Measurements from ENCODE around the gene LARGE1. TPM values are rescaled to one million over a fixed set of nuclear protein-coding genes. Genes with fewer than 3 reads are reported as not detected.

Gene LARGE1
- total RNA-seq, 1 experiment from 2014 or later: 30.7 TPM

GRCh38 chr22:33757041-33757801, 163.1 kb downstream of the LARGE1 start:
- peak; percentile 41 for DNase-seq
- Histone ChIP-seq H3K36me3 (replicated peaks; ENCODE audit: control insufficient read depth, insufficient read depth, low read length) (no peaks in the 10 kb centered on the region), H3K4me3 (ENCODE audit: insufficient read depth, low read depth, low read length) (no peak overlapping the region), H3K27me3 (ENCODE audit: control insufficient read depth, insufficient read depth, low read length) (no peaks in the 10 kb centered on the region)

GRCh38 chr22:33756508-33756949, 163.7 kb downstream of the LARGE1 start:
- DNase-seq: peak; percentile 63
- Histone ChIP-seq H3K27me3 (ENCODE audit: control insufficient read depth, insufficient read depth, low read length) (no peaks in the 10 kb centered on the region), H3K4me3 (ENCODE audit: insufficient read depth, low read depth, low read length) (no peak overlapping the region), H3K36me3 (replicated peaks; ENCODE audit: control insufficient read depth, insufficient read depth, low read length) (no peaks in the 10 kb centered on the region)

DNA sequence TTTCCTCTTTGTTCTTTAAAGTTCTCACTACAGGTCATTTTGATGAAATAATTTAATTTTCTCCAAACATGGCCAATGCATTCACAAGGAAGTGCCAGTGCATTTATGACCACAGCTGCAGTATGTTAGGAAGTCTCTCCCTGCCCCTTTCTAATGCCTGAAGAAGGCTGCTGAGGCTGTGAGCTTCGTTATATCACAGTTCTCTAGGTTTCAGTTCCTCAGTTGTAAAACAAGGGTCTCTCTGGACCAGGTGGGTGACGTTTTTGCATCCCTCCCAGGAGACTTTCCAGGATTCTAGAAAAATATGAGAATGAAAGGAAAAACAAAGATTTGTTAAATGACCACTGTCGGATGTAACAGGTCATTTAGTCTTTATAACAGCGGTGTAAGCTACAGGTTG, 171.6 kb downstream of the LARGE1 start:
- Histone ChIP-seq H3K36me3 (replicated peaks; ENCODE audit: control insufficient read depth, insufficient read depth, low read length) (no peaks in the 10 kb centered on the region), H3K27me3 (ENCODE audit: control insufficient read depth, insufficient read depth, low read length) (no peaks in the 10 kb centered on the region), H3K4me3 (ENCODE audit: insufficient read depth, low read depth, low read length) (no peak overlapping the region)
- no peak for DNase-seq

GRCh38 chr22:33747576-33748180, 172.6 kb downstream of the LARGE1 start:
- no peak for DNase-seq
- Histone ChIP-seq H3K4me3 (ENCODE audit: insufficient read depth, low read depth, low read length) (no peak overlapping the region), H3K27me3 (ENCODE audit: control insufficient read depth, insufficient read depth, low read length) (no peaks in the 10 kb centered on the region), H3K36me3 (replicated peaks; ENCODE audit: control insufficient read depth, insufficient read depth, low read length) (no peaks in the 10 kb centered on the region)

DNA sequence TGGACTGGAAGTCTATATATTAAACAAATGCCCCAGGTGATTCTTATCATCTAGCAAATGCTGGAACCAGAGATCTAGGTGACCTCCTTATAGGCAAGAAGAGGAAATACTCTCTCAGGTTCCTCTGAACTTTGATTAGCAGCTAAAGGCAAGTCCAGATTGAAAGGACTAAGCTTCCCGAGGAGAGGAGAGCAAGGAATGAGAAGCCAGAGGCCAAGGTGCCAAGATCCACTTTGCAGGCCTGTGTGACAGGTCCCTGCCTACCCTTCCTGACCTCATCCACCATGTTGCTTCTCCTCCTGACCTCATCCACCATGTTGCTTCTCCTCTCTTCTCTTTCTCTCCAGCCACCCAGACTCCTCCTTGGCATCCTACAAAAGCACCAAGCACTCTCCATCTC, 173.2 kb downstream of the LARGE1 start:
- no peaks in the 10 kb centered on the region for H3K27me3 ChIP-seq (ENCODE audit: control insufficient read depth, insufficient read depth, low read length)
- H3K4me3 ChIP-seq (ENCODE audit: insufficient read depth, low read depth, low read length): no peak overlapping the region
- H3K36me3 ChIP-seq (replicated peaks; ENCODE audit: control insufficient read depth, insufficient read depth, low read length): no peaks in the 10 kb centered on the region
- DNase-seq: no peak

GRCh38 chr22:33746501-33746928, 173.8 kb downstream of the LARGE1 start:
- H3K4me3 ChIP-seq (ENCODE audit: insufficient read depth, low read depth, low read length): no peak overlapping the region
- H3K36me3 ChIP-seq (replicated peaks; ENCODE audit: control insufficient read depth, insufficient read depth, low read length): no peaks in the 10 kb centered on the region
- no peaks in the 10 kb centered on the region for H3K27me3 ChIP-seq (ENCODE audit: control insufficient read depth, insufficient read depth, low read length)
- DNase-seq: no peak

DNA sequence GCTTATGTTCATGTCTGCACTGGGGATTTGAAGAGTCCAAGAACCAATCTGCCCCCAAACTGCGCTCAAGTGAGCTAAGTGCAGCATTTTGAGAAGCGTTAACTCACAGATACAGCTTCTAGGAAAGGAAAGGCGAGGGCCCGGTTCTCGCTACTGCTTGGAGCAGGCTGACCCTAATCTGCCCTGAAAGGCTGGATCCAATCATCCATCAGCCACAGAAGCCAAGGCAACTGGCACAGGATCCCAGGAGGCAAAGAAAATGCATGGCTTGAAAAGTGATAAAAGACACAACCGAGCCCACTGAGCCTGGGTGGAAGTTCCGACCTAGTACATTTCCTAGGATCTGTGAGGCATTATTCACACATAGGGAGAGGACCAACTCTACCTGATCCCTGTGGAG, 174.8 kb downstream of the LARGE1 start:
- H3K27me3 ChIP-seq (ENCODE audit: control insufficient read depth, insufficient read depth, low read length): no peaks in the 10 kb centered on the region
- no peak overlapping the region for H3K4me3 ChIP-seq (ENCODE audit: insufficient read depth, low read depth, low read length)
- H3K36me3 ChIP-seq (replicated peaks; ENCODE audit: control insufficient read depth, insufficient read depth, low read length): no peaks in the 10 kb centered on the region
- DNase-seq: no peak

- no peak for DNase-seq
- Histone ChIP-seq H3K27me3 (ENCODE audit: control insufficient read depth, insufficient read depth, low read length) (no peaks in the 10 kb centered on the region), H3K36me3 (replicated peaks; ENCODE audit: control insufficient read depth, insufficient read depth, low read length) (no peaks in the 10 kb centered on the region)
Observed at GRCh38 chr22:33743756-33744155, 176.5 kb downstream of the LARGE1 start.

GRCh38 chr22:33741025-33741424, 179.3 kb downstream of the LARGE1 start:
- Histone ChIP-seq H3K27me3 (ENCODE audit: control insufficient read depth, insufficient read depth, low read length) (no peaks in the 10 kb centered on the region), H3K36me3 (replicated peaks; ENCODE audit: control insufficient read depth, insufficient read depth, low read length) (no peaks in the 10 kb centered on the region), H3K4me3 (ENCODE audit: insufficient read depth, low read depth, low read length) (no peak overlapping the region)
- DNase-seq: no peak

More at GRCh38 chr22:33743756-33744155, 176.5 kb downstream of the LARGE1 start:
- no peak overlapping the region for H3K4me3 ChIP-seq (ENCODE audit: insufficient read depth, low read depth, low read length)

DNA sequence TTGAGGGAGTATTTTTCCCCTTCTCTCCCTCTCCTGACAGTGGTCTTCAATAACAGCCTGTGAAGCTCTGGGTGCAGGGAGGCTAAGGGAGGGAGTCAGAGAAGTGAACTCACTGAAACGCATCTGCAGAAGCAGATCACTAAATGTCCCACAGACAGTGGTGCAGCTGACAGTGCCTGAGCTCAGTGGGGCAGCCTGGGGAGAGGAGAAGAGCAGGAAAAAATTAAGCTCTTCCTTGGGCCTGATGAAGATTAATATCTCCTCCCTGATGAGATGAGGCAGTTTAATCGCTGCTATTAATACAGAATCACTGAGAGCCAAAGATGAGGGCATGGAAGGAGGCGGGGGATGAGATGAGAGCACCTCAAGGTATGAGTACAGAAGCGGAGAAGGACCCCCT, 180.8 kb downstream of the LARGE1 start:
- no peaks in the 10 kb centered on the region for H3K36me3 ChIP-seq (replicated peaks; ENCODE audit: control insufficient read depth, insufficient read depth, low read length)
- no peak overlapping the region for H3K4me3 ChIP-seq (ENCODE audit: insufficient read depth, low read depth, low read length)
- no peak for DNase-seq
- H3K27me3 ChIP-seq (ENCODE audit: control insufficient read depth, insufficient read depth, low read length): no peaks in the 10 kb centered on the region

GRCh38 chr22:33737662-33738061, 182.6 kb downstream of the LARGE1 start:
- no peaks in the 10 kb centered on the region for H3K27me3 ChIP-seq (ENCODE audit: control insufficient read depth, insufficient read depth, low read length)
- no peak for DNase-seq
- no peak overlapping the region for H3K4me3 ChIP-seq (ENCODE audit: insufficient read depth, low read depth, low read length)
- H3K36me3 ChIP-seq (replicated peaks; ENCODE audit: control insufficient read depth, insufficient read depth, low read length): no peaks in the 10 kb centered on the region

DNA sequence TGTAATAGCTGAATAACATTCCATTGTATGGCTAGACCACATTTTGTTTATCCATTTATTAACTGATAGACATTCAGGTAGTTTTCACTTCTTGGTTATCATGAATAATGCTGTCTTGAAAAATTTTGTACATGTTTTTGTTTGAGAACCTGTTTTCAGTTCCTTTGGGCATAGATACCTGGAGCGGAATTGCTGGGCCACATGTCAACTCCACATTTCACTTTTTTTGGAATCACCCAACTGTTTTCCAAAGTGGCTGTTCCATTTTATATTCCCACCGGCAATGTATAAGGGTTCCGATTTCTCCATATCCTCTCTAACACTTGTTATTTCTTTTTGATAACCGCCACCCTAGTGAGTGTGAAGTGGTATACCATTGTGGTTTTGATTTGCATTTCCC, 184.3 kb downstream of the LARGE1 start:
- DNase-seq: no peak
- no peak overlapping the region for H3K4me3 ChIP-seq (ENCODE audit: insufficient read depth, low read depth, low read length)
- H3K36me3 ChIP-seq (replicated peaks; ENCODE audit: control insufficient read depth, insufficient read depth, low read length): no peaks in the 10 kb centered on the region
- H3K27me3 ChIP-seq (ENCODE audit: control insufficient read depth, insufficient read depth, low read length): no peaks in the 10 kb centered on the region

DNA sequence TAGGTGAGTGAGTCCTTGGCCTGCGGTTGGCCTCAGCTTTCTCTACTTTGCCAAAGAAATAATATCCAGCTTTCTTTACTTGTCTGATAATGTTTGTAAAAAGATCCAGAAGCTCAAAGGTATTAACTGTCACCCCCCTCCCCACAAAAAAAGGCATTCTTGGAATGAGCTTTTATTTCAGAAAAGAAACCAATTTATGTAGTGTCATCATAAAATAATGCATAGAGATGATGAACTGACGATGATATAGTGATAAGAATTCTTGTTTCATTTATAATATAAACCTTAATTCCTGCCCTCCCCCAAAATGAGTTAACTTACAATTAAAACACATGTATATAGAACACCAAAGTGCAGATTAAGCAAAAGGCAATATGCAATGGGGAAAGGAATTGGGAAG, 191.4 kb downstream of the LARGE1 start:
- Histone ChIP-seq H3K36me3 (replicated peaks; ENCODE audit: control insufficient read depth, insufficient read depth, low read length) (no peaks in the 10 kb centered on the region), H3K27me3 (ENCODE audit: control insufficient read depth, insufficient read depth, low read length) (no peaks in the 10 kb centered on the region), H3K4me3 (ENCODE audit: insufficient read depth, low read depth, low read length) (no peak overlapping the region)
- no peak for DNase-seq

DNA sequence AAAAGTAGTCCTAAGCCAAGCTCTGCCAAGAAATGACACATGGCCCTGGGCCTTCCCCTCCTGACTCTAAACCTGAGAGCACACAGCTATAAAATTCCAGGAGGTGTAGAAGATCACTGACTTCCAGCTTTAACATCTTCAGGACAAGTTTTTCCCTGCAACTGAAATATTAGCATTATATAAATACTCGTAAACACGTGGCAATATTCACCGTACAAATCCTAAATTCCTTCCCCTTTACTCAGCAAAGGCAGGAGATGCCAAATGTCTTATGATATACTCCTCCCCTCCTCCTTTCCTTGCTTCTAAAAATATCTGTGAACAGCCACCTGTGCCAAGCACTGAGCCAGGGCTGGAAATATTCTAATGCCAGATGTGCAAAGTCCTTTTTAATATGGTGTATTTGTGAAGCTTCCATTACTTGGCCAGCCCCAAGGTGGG, 194.0 kb downstream of the LARGE1 start:
- Histone ChIP-seq H3K27me3 (ENCODE audit: control insufficient read depth, insufficient read depth, low read length) (no peaks in the 10 kb centered on the region), H3K36me3 (replicated peaks; ENCODE audit: control insufficient read depth, insufficient read depth, low read length) (no peaks in the 10 kb centered on the region), H3K4me3 (ENCODE audit: insufficient read depth, low read depth, low read length) (no peak overlapping the region)
- no peak for DNase-seq

DNA sequence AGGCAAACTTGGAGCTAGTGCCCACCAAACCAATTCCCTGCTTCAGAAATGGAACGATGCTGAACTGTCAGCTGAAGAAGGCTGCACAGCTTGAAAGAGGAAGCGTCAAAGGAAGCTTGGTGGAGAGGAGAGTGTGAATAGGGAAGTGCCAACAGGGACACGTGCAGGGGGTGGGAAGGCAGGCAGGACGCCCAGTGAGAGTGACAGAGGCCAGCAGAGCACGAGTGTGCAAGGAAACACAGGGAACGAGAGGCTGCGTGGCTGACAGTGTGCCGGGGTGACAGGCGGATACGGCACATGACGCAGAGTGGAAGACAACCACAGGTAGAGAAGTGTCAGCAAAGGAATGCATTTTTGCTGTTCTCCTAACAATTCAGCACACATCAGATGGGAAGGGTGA, 196.4 kb downstream of the LARGE1 start:
- H3K4me3 ChIP-seq (ENCODE audit: insufficient read depth, low read depth, low read length): no peak overlapping the region
- no peaks in the 10 kb centered on the region for H3K27me3 ChIP-seq (ENCODE audit: control insufficient read depth, insufficient read depth, low read length)
- DNase-seq: no peak
- H3K36me3 ChIP-seq (replicated peaks; ENCODE audit: control insufficient read depth, insufficient read depth, low read length): no peaks in the 10 kb centered on the region

Measured in H7 (cell line).